Osteoblast (primary cell): ENCODE data around the gene ZNF600. TPM values are rescaled to one million over a fixed set of nuclear protein-coding genes. Genes with fewer than 3 reads are reported as not detected.
A peak's percentile ranks its signal among the peaks of the same experiment; 100 is the strongest.
"Not testable (repeated sequence)": the region's sequence is repeated elsewhere in the genome, so short reads cannot be mapped to it uniquely, and the experiment has no call there.

Experiments used
- DNase-seq: peaks from one replicate; pipeline ENCODE4 v3.0.0; 2011; ENCODE audit warnings: low spot score, mixed read lengths; ENCODE audit not compliant: insufficient read length; ENCODE audit errors: missing footprints
- H2AFZ ChIP-seq: 2 replicates; pipeline ENCODE4 v1.6.0; 2011; ENCODE audit warnings: mild to moderate bottlenecking, low read length
- H3K27ac ChIP-seq: 2 replicates; pipeline ENCODE4 v1.5.1; 2011; ENCODE audit warnings: mild to moderate bottlenecking, low read depth, low read length, moderate library complexity
- H3K27me3 ChIP-seq: 2 replicates; pipeline ENCODE4 v1.6.0; 2012; ENCODE audit warnings: mild to moderate bottlenecking, control low read depth, inconsistent platforms, low read length, moderate library complexity; ENCODE audit not compliant: insufficient read depth
- H3K36me3 ChIP-seq: 2 replicates; pipeline ENCODE4 v1.5.1; 2011; ENCODE audit warnings: mild to moderate bottlenecking, low read length, control low read depth, moderate library complexity; ENCODE audit not compliant: insufficient read depth
- H3K4me1 ChIP-seq: 2 replicates; pipeline ENCODE4 v1.5.1; 2011; ENCODE audit warnings: mild to moderate bottlenecking, low read length, control low read depth, moderate library complexity; ENCODE audit not compliant: insufficient read depth
- H3K4me2 ChIP-seq: 2 replicates; pipeline ENCODE4 v1.6.0; 2011; ENCODE audit warnings: mild to moderate bottlenecking, low read length; ENCODE audit not compliant: insufficient read depth
- H3K4me3 ChIP-seq: fragments of 200-600 bp; sonication (generic); 3 replicates; pipeline ENCODE4 v1.5.1; 2012; ENCODE audit warnings: mild to moderate bottlenecking, low read length, inconsistent platforms; ENCODE audit not compliant: insufficient read depth
- H3K79me2 ChIP-seq: 2 replicates; pipeline ENCODE4 v1.6.0; 2012; ENCODE audit warnings: mild to moderate bottlenecking, low read length, control low read depth, inconsistent platforms; ENCODE audit not compliant: insufficient read depth
- H3K9me3 ChIP-seq: 2 replicates; pipeline ENCODE4 v1.5.1; 2011; ENCODE audit warnings: low read depth, low read length, control low read depth
- H4K20me1 ChIP-seq: 2 replicates; pipeline ENCODE4 v1.6.0; 2012; ENCODE audit warnings: mild to moderate bottlenecking, low read length, control low read depth; ENCODE audit not compliant: insufficient read depth
- CTCF ChIP-seq: IDR thresholded peaks from 2 replicates; pipeline ENCODE4 v1.5.1; 2011; ENCODE audit warnings: mild to moderate bottlenecking, low read depth, low read length, moderate library complexity; ENCODE audit errors: extremely low read depth
- total RNA-seq: library from RNA; depleted of rRNA; stranded (reverse); fragments of >200 nt; gene quantifications from 2 replicates; pipeline ENCODE4 v1.2.3, GENCODE V29; 2012

ZNF600 gene
- total RNA-seq, 1 donor: 9.8 TPM

GRCh38 chr19:52789440-52789839 is 2.8 kb upstream of the ZNF600 start:
- Histone ChIP-seq H3K4me2 (no peak overlapping the region), H3K4me3 (no peak overlapping the region), H3K36me3 (no peaks in the 10 kb centered on the region), H3K27me3 (no peaks in the 10 kb centered on the region), H2AFZ (no peak overlapping the region), H4K20me1 (no peaks in the 10 kb centered on the region), H3K9me3 (no peaks in the 10 kb centered on the region), H3K4me1 (no peaks in the 10 kb centered on the region), H3K79me2 (no peaks in the 10 kb centered on the region), H3K27ac (no peak overlapping the region)
- no peak for DNase-seq
- TF ChIP-seq CTCF: no peak

- DNase-seq: no peak
- Histone ChIP-seq H3K4me1 (no peaks in the 10 kb centered on the region), H4K20me1 (no peaks in the 10 kb centered on the region), H3K27me3 (no peaks in the 10 kb centered on the region), H3K79me2 (no peaks in the 10 kb centered on the region), H3K27ac (no peak overlapping the region), H3K36me3 (no peaks in the 10 kb centered on the region), H3K9me3 (no peaks in the 10 kb centered on the region), H2AFZ (peak overlapping the region; percentile 94), H3K4me2 (peak overlapping the region; percentile 88), H3K4me3 (peak overlapping the region; percentile 85)
- TF ChIP-seq CTCF: no peak
Observed at GRCh38 chr19:52786078-52786463, 520 bp downstream of the ZNF600 start.

DNA sequence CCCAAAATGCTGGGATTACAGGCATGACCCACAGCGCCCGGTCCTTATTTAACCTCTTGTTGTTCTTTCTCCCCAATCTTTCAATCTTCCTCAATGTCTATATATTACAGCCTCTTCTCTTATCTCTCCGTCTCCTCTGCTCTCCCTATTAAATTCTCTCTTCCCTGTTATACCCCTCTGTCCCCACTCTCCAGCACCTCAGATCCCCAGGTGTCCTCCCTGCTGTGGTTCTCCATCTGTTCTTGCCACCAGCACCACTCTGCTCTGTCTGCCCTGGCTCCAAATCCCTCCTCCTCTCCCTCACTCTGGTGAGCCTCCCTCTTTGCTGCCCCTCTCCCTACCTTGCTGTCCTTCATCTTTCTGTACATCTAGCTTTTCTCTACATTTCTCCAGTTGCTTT is 1.1 kb downstream of the ZNF600 start:
- Histone ChIP-seq H3K27ac (no peak overlapping the region), H3K9me3 (no peaks in the 10 kb centered on the region), H3K4me2 (peak overlapping the region; percentile 88), H3K36me3 (no peaks in the 10 kb centered on the region), H3K79me2 (no peaks in the 10 kb centered on the region), H2AFZ (no peak overlapping the region), H3K4me3 (peak overlapping the region; percentile 85), H3K4me1 (no peaks in the 10 kb centered on the region), H3K27me3 (no peaks in the 10 kb centered on the region), H4K20me1 (no peaks in the 10 kb centered on the region)
- no peak for DNase-seq
- no peak for TF ChIP-seq CTCF

DNA sequence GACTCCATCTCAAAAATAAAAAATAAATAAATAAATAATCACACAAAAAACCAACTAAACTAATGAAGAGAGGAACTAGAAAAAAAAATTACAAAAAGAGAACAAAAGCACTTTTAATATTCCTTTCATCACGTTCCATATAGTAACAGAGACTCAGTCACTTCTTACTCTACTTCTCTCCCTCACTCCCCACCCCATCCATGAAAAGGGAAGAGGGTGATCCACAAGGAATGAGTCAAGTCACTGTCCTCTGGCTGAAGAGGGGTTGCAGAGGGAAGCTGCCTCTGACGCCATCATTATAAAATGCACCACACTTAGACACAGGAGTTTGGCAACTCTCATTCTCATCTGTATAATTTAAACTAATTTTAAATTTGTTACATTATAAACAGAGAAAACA is 3.7 kb downstream of the ZNF600 start:
- not testable (repeated sequence) for H4K20me1 ChIP-seq, H3K4me1 ChIP-seq, H3K4me2 ChIP-seq, DNase-seq, H3K79me2 ChIP-seq, H3K4me3 ChIP-seq, H3K27ac ChIP-seq, H3K36me3 ChIP-seq, H3K9me3 ChIP-seq, H2AFZ ChIP-seq, H3K27me3 ChIP-seq
